ENCODE measurements around the gene CAMKMT. TPM values are rescaled to one million over a fixed set of nuclear protein-coding genes. Genes with fewer than 3 reads are reported as not detected.
A peak's percentile ranks its signal among the peaks of the same experiment; 100 is the strongest.

The CAMKMT gene
- total and polyA plus RNA-seq, 2 donors (not counting 1 experiment from before 2014, with no cell fraction given): 6.2 to 23.3 TPM

DNA sequence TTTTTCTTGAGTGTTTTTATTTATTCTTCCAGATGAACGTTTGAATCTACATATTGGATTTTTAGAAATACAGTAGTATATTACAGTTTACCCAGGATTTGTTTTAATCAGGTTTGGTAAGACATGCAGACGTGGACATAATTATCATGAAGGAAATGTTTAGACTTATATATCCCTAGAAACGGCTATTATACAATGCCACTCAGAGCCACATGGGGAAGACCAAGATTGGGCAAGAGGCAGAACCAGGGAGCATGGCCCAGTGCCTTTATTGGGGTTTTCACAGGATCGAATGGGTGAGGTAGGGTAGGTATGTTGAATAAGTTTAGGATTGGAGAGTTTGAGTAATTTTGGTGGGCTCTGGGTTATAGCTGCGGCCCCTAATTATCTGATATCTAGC lies 212.2 kb downstream of the CAMKMT start:
- H3K9ac ChIP-seq (ENCODE audit: low read length): no peak overlapping the region
- H4K20me1 ChIP-seq (ENCODE audit: control insufficient read depth, insufficient read depth, low read length, poor library complexity, severe bottlenecking): no peaks in the 10 kb centered on the region
- H3K9me3 Mint-ChIP-seq (ENCODE audit: insufficient read depth): no peaks in the 10 kb centered on the region
- TF ChIP-seq, protein P1, sequence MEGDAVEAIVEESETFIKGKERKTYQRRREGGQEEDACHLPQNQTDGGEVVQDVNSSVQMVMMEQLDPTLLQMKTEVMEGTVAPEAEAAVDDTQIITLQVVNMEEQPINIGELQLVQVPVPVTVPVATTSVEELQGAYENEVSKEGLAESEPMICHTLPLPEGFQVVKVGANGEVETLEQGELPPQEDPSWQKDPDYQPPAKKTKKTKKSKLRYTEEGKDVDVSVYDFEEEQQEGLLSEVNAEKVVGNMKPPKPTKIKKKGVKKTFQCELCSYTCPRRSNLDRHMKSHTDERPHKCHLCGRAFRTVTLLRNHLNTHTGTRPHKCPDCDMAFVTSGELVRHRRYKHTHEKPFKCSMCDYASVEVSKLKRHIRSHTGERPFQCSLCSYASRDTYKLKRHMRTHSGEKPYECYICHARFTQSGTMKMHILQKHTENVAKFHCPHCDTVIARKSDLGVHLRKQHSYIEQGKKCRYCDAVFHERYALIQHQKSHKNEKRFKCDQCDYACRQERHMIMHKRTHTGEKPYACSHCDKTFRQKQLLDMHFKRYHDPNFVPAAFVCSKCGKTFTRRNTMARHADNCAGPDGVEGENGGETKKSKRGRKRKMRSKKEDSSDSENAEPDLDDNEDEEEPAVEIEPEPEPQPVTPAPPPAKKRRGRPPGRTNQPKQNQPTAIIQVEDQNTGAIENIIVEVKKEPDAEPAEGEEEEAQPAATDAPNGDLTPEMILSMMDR (IDR thresholded peaks at IDR 0.05): no peak
- TF ChIP-seq EZH2 (IDR thresholded peaks at IDR 0.05; ENCODE audit: borderline replicate concordance, insufficient read depth, low read depth, low read length, poor library complexity, severe bottlenecking): no peak
- no peak overlapping the region for H3K4me2 ChIP-seq (replicated peaks; ENCODE audit: low read depth, low read length, poor library complexity, severe bottlenecking)
- no peak overlapping the region for H3K4me3 Mint-ChIP-seq
- no peaks in the 10 kb centered on the region for H3K27me3 ChIP-seq (replicated peaks in 1 of 4; ENCODE audit: control extremely low read depth in 1 of 4, control insufficient read depth in 3 of 4, insufficient read depth in 4 of 4, low read length in 3 of 4)
- H2AFZ ChIP-seq (ENCODE audit: insufficient read depth, low read depth, low read length, poor library complexity, severe bottlenecking): no peak overlapping the region
- intact Hi-C loops (cut with micrococcal nuclease): no loop called here
- no peak for DNase-seq
- H3K4me3 ChIP-seq (ENCODE audit: control extremely low read depth in 1 of 5, extremely low read depth in 1 of 5, insufficient read depth in 1 of 5, low read depth in 2 of 5, low read length in 4 of 5): no peak overlapping the region
- H3K27ac ChIP-seq (ENCODE audit: low read length in 2 of 2): no peak overlapping the region
- ChIA-PET CTCF (no interaction called here), POLR2A (no interaction called here)
- 95% methylated on average over 3 of the region's 5 CpGs for WGBS (ENCODE audit: insufficient coverage)
- peaks cover 9% of the 10 kb centered on the region for H3K4me1 Mint-ChIP-seq
- H3K9me3 ChIP-seq (ENCODE audit: control extremely low read depth in 1 of 3, control insufficient read depth in 2 of 3, insufficient read depth in 1 of 3, low read length in 2 of 3): no peaks in the 10 kb centered on the region
- no peak for ATAC-seq (ENCODE audit: low read depth)
- H3K79me2 ChIP-seq (ENCODE audit: control insufficient read depth, insufficient read depth, low read length): no peaks in the 10 kb centered on the region
- H3K27me3 Mint-ChIP-seq: no peaks in the 10 kb centered on the region
- no peaks in the 10 kb centered on the region for H3K36me3 ChIP-seq (replicated peaks in 1 of 2; ENCODE audit: control extremely low read depth in 1 of 2, control insufficient read depth in 1 of 2, extremely low read depth in 1 of 2, insufficient read depth in 2 of 2, low read length in 1 of 2)
- no peak overlapping the region for H3K27ac Mint-ChIP-seq
- H3K4me1 ChIP-seq (ENCODE audit: control insufficient read depth in 2 of 2, insufficient read depth in 2 of 2, low read length in 2 of 2): peaks cover 4 to 8% of the 10 kb centered on the region in 2 donors

- H3K4me3 ChIP-seq (ENCODE audit: control extremely low read depth in 1 of 5, extremely low read depth in 1 of 5, insufficient read depth in 1 of 5, low read depth in 2 of 5, low read length in 4 of 5): peak overlapping the region in 1 of 5 experiments; percentile 37
- no peaks in the 10 kb centered on the region for H3K9me3 ChIP-seq (ENCODE audit: control extremely low read depth in 1 of 3, control insufficient read depth in 2 of 3, insufficient read depth in 1 of 3, low read length in 2 of 3)
- Mint-ChIP-seq H3K27me3 (no peaks in the 10 kb centered on the region), H3K4me1 (peaks cover 15% of the 10 kb centered on the region), H3K9me3 (ENCODE audit: insufficient read depth) (no peaks in the 10 kb centered on the region), H3K27ac (peak overlapping the region; percentile 57), H3K4me3 (peak overlapping the region; percentile 79)
- no peaks in the 10 kb centered on the region for H3K27me3 ChIP-seq (replicated peaks in 1 of 4; ENCODE audit: control extremely low read depth in 1 of 4, control insufficient read depth in 3 of 4, insufficient read depth in 4 of 4, low read length in 3 of 4)
- peaks cover 4 to 8% of the 10 kb centered on the region in 2 donors for H3K4me1 ChIP-seq (ENCODE audit: control insufficient read depth in 2 of 2, insufficient read depth in 2 of 2, low read length in 2 of 2)
- no peaks in the 10 kb centered on the region for H3K79me2 ChIP-seq (ENCODE audit: control insufficient read depth, insufficient read depth, low read length)
- CTCF ChIA-PET: interaction anchor here (0.7 kb wide), 1 partner anchor 202 kb away, joined by 3 read pairs; no protein-coding TSS in a partner anchor
- POLR2A ChIA-PET: no interaction called here
- ATAC-seq (ENCODE audit: low read depth) (no peak), DNase-seq (peak; percentile 13)
- intact Hi-C loops (cut with micrococcal nuclease): no loop called here
- H3K27ac ChIP-seq (ENCODE audit: low read length in 2 of 2): peak overlapping the region in 1 of 2 donors; percentile 64
- H3K36me3 ChIP-seq (replicated peaks in 1 of 2; ENCODE audit: control extremely low read depth in 1 of 2, control insufficient read depth in 1 of 2, extremely low read depth in 1 of 2, insufficient read depth in 2 of 2, low read length in 1 of 2): no peaks in the 10 kb centered on the region
- TF ChIP-seq, protein P1 (IDR thresholded peaks at IDR 0.05): no peak
- TF ChIP-seq EZH2 (IDR thresholded peaks at IDR 0.05; ENCODE audit: borderline replicate concordance, insufficient read depth, low read depth, low read length, poor library complexity, severe bottlenecking): no peak
- peak overlapping the region; percentile 66 for H2AFZ ChIP-seq (ENCODE audit: insufficient read depth, low read depth, low read length, poor library complexity, severe bottlenecking)
- peak overlapping the region; percentile 53 for H3K9ac ChIP-seq (ENCODE audit: low read length)
- WGBS (ENCODE audit: insufficient coverage): no CpG with 5 or more reads among the region's 2 CpGs
- no peaks in the 10 kb centered on the region for H4K20me1 ChIP-seq (ENCODE audit: control insufficient read depth, insufficient read depth, low read length, poor library complexity, severe bottlenecking)
- peak overlapping the region; percentile 59 for H3K4me2 ChIP-seq (replicated peaks; ENCODE audit: low read depth, low read length, poor library complexity, severe bottlenecking)
Measured at GRCh38 chr2:44578471-44579093, 216.8 kb downstream of the CAMKMT start.

All from B cell (primary cell).